Duodenal mucosa (tissue), 2 donors: Measurements from ENCODE around the gene STARD3.

Experiments used
- H3K27ac ChIP-seq: one replicate; pipeline ENCODE4 v1.7.0; 2013; ENCODE audit warnings: low read depth, low read length
- H3K27me3 ChIP-seq, 2 donors: one replicate each; pipeline ENCODE4 v1.7.0; 2013; ENCODE audit warnings: low read length in 2 of 2, control low read depth in 1 of 2; ENCODE audit not compliant: insufficient read depth in 2 of 2, control insufficient read depth in 1 of 2
- H3K36me3 ChIP-seq, 2 donors: one replicate each; pipeline ENCODE4 v1.7.0; 2013; ENCODE audit warnings: low read length in 2 of 2, control low read depth in 1 of 2; ENCODE audit not compliant: insufficient read depth in 2 of 2, control insufficient read depth in 1 of 2
- H3K4me1 ChIP-seq, 2 donors: one replicate each; pipeline ENCODE4 v1.7.0; 2013; ENCODE audit warnings: low read length in 2 of 2, control low read depth in 1 of 2; ENCODE audit not compliant: insufficient read depth in 2 of 2, control insufficient read depth in 1 of 2
- H3K4me3 ChIP-seq, 2 donors: one replicate each; pipeline ENCODE4 v1.7.0; 2013; ENCODE audit warnings: low read length in 2 of 2, low read depth in 1 of 2
- H3K9ac ChIP-seq, 2 donors: one replicate each; pipeline ENCODE4 v1.7.0; 2013; ENCODE audit warnings: low read length in 2 of 2, low read depth in 1 of 2
- H3K9me3 ChIP-seq, 2 donors: one replicate each; pipeline ENCODE4 v1.7.0; 2013; ENCODE audit warnings: low read length in 2 of 2, control low read depth in 1 of 2; ENCODE audit not compliant: control insufficient read depth in 1 of 2

STARD3 gene

DNA sequence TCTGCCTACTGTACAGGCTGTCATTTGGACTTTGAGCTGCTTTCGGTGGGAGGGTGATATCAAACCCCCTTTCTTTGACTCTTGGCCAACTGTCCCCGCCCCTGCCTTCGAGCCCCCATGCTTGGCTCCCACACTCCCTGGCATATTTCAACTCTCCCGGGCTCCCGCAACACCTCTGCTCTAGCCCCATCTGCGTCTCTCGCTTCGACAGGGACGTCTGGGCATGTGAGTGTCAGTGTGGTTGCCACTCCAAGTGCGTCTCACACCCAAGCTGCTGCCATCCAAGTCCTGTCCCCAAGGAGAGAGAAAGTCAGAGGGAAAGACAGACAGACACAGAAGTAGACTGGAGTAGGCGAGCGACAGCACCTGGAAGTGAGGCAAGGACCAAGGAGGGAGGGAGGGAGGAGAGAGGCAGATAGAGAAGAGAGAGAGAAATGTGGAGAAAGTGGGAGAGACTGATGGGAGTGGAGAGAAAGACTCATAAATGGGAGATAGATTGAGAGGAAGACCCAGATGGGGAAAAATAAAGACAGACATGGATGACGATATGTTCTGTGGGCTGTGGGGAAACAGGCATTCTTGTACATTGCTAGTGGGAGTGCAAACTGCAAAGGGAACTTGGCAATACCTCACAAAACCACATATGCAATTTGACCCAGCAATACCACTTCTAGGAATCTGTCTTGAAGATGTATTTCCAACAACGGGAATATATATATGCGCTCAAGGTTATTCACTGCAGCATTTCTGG, 11.8 kb downstream of the STARD3 start:
- Histone ChIP-seq H3K27me3 (no peaks in the 10 kb centered on the region), H3K9me3 (no peaks in the 10 kb centered on the region), H3K9ac (no peak overlapping the region), H3K4me3 (no peak overlapping the region), H3K4me1 (peaks cover 15 to 34% of the 10 kb centered on the region in 2 donors), H3K27ac (no peak overlapping the region), H3K36me3 (peaks cover 2 to 9% of the 10 kb centered on the region in 2 donors)

DNA sequence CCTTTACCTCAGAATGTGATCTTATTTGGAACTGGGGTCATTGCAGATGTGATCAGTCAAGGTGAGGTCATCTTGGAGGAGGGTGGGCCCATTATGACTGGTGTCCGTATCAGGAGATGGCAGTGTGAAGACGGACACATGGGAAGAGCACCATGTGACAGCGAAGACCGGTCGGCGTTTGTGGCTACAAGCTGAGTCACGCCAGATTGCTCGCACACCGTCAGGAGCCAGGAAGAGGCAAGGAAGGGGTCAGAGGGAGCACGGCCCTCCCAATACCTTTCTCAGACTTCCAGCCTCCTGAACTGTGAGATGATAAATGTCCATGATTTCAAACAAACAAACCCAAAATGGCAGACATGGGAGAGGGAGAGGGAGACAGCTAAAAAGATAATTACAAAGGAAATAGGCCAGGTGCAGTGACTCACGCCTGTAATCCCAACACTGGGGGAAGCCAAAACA, 13.2 kb downstream of the STARD3 start:
- Histone ChIP-seq H3K4me3 (no peak overlapping the region), H3K27ac (no peak overlapping the region), H3K27me3 (no peaks in the 10 kb centered on the region), H3K4me1 (peaks cover 15 to 35% of the 10 kb centered on the region in 2 donors), H3K9me3 (no peaks in the 10 kb centered on the region), H3K36me3 (peaks cover 7 to 11% of the 10 kb centered on the region in 2 donors), H3K9ac (no peak overlapping the region)

DNA sequence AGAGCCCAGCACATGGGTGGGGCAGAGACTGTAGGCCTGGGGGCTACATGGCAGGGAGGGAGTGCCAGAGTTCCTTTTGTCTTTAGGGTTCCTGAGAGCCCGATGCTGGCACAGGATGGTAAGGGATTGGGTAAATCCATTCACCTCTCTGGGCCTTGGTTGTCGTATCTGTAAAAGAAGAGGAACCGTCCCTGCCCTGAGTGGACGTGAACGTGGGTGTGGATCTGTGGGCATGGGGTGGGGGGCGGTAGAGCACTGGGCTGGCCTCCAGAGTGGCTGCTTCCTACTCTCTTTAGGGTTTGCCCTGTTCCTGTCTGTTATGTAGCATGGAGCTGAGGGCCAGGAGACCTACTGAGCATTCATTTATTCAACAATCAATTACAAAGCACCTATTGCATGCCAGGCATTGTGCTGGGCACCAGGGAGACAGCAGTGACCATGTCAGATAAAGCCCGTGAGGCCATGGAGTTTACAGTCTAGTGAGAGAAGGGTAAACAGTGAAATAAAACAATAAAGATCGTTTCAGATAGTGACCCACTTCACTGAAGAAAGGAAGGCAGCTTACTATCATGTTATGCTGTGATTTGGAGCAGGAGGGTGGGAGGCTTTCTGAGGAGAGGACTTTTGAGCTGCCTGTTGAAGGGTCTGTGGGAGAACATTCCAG, 15.1 kb downstream of the STARD3 start:
- peak overlapping the region; percentile 4 to 9 for H3K9ac ChIP-seq

DNA sequence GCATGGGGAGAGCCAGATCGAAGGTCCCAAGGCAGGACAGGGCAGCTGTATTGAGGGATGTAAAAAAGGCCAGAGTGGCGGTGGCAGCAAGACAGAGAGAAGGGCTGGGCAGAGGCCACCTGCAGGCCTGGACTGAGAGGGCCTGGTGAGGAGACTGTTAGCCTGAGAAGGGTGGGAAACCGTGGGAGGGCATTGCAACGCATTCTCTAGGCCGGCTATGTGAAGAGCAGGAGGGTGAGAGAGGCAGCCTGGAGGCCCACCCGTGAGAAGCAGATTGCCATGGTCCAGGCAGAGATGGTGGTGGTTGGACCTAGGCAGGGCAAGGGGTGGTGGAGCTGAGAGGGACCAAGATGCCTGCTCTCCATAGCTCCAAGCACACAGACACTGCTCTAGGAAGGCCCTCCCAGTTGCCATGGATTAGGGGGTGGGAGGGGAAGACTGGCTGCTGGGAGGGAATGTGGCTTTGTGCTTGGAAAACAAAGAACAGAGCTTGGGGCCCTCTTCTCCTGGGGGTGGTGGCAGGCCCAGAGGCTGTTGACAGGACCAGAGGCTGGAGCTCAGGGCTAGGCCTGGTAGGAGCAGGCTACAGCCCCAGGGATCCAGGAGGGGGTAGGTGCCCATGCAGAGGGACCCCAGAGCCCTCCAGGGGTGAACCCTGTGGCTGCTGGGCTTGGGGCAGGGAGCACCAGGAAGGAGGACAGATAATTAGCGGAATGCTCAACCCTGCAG, 15.8 kb downstream of the STARD3 start:
- H3K36me3 ChIP-seq: peaks cover 11 to 22% of the 10 kb centered on the region in 2 donors
- H3K27me3 ChIP-seq: no peaks in the 10 kb centered on the region
- H3K9ac ChIP-seq: peak overlapping the region in 1 of 2 donors; percentile 4
- H3K9me3 ChIP-seq: no peaks in the 10 kb centered on the region
- H3K4me3 ChIP-seq: no peak overlapping the region
- no peak overlapping the region for H3K27ac ChIP-seq
- peaks cover 15 to 35% of the 10 kb centered on the region in 2 donors for H3K4me1 ChIP-seq

More for the DNA sequence above, 15.1 kb downstream of the STARD3 start:
- H3K9me3 ChIP-seq: no peaks in the 10 kb centered on the region
- H3K27me3 ChIP-seq: no peaks in the 10 kb centered on the region
- H3K4me1 ChIP-seq: peaks cover 15 to 35% of the 10 kb centered on the region in 2 donors
- no peak overlapping the region for H3K27ac ChIP-seq
- H3K4me3 ChIP-seq: no peak overlapping the region
- peaks cover 7 to 17% of the 10 kb centered on the region in 2 donors for H3K36me3 ChIP-seq

DNA sequence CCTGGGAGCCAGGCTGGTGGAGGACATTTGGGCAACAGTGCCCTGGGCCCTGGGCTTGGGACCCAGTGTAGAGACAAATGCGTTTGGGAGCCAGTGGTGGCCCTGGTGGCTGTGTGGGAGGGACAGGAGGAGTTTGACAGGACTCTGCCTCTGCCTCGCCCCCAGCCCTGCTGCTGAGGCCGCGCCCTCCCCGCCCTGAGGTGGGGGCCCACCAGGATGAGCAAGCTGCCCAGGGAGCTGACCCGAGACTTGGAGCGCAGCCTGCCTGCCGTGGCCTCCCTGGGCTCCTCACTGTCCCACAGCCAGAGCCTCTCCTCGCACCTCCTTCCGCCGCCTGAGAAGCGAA, 16.3 kb downstream of the STARD3 start:
- H3K36me3 ChIP-seq: peaks cover 15 to 26% of the 10 kb centered on the region in 2 donors
- H3K27ac ChIP-seq: no peak overlapping the region

DNA sequence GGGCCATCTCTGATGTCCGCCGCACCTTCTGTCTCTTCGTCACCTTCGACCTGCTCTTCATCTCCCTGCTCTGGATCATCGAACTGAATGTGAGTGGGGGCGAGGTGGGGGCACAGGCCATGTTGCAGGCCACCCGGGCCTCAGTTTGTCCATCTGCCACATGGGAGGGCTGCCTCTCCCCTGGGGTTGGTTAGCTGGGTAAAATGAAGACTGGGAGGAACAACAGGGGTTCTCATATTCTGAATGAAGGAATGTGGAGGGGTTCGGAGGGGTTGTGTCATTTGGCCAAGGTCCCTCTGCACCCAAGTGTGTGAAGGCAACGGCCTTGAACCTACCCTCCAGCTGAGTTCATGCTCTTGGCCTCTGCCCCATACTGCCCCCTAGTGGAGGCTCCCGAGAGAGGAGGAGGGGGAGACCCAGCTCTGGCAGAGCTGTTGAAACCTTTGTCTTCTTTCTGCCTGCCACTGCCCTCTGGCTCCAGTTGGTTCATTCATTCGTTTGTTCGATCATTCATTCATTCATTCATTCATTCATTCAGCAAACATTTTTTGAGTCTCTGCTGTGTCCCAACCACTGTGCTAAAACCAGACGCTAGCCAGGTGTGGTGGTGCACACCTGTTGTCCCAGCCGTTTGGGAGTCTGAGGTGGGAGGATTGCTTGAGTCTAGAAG, 16.9 kb downstream of the STARD3 start:
- Histone ChIP-seq H3K9ac (peak overlapping the region in 1 of 2 donors; percentile 1), H3K36me3 (peaks cover 19 to 31% of the 10 kb centered on the region in 2 donors)

More for the DNA sequence above, 16.3 kb downstream of the STARD3 start:
- Histone ChIP-seq H3K4me1 (peaks cover 15 to 34% of the 10 kb centered on the region in 2 donors), H3K27me3 (no peaks in the 10 kb centered on the region), H3K9me3 (no peaks in the 10 kb centered on the region), H3K9ac (peak overlapping the region in 1 of 2 donors; percentile 1), H3K4me3 (no peak overlapping the region)

DNA sequence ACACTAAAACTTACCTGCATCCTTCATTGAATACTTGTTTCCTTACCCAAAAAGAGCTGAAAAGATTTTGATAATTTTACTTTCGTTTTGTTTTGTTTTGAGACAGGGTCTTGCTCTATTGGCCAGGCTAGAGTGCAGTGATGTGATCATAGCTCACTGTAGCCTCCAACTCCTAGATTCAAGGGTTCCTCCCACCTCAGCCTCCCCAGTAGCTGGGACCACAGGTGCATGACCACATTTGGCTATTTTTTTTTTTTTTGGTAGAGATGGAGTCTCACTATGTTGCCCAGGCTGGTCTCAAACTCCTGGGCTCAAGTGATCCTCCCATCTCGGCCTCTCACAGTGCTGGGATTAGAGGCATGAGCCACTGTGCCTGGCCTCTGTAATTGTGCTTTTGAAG, 18.2 kb downstream of the STARD3 start:
- Histone ChIP-seq H3K27ac (no peak overlapping the region), H3K4me3 (no peak overlapping the region), H3K4me1 (peaks cover 15 to 31% of the 10 kb centered on the region in 2 donors), H3K36me3 (peaks cover 25 to 33% of the 10 kb centered on the region in 2 donors), H3K9ac (no peak overlapping the region), H3K27me3 (no peaks in the 10 kb centered on the region), H3K9me3 (no peaks in the 10 kb centered on the region)

More for the DNA sequence above, 16.9 kb downstream of the STARD3 start:
- Histone ChIP-seq H3K27me3 (no peaks in the 10 kb centered on the region), H3K9me3 (no peaks in the 10 kb centered on the region), H3K4me3 (no peak overlapping the region), H3K4me1 (peaks cover 15 to 31% of the 10 kb centered on the region in 2 donors), H3K27ac (no peak overlapping the region)

DNA sequence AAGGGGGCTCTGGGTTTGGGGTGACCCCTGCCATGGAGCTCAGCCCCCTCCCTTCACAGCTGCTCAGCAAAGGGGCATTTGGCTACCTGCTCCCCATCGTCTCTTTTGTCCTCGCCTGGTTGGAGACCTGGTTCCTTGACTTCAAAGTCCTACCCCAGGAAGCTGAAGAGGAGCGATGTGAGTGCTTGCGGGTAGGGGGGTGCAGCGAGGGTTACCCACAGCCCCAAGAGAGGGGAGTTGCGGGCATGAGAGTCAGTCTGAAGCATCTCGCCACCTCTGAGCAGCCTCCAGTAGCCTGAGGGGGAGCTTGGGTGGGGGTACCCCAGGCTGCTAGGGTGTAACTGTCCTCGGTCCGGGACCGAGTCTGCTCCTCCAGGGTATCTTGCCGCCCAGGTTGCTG, 21.4 kb downstream of the STARD3 start:
- peaks cover 35 to 52% of the 10 kb centered on the region in 2 donors for H3K36me3 ChIP-seq
- no peak overlapping the region for H3K4me3 ChIP-seq
- H3K4me1 ChIP-seq: peaks cover 14 to 24% of the 10 kb centered on the region in 2 donors
- H3K27me3 ChIP-seq: no peaks in the 10 kb centered on the region
- no peaks in the 10 kb centered on the region for H3K9me3 ChIP-seq
- H3K27ac ChIP-seq: no peak overlapping the region
- H3K9ac ChIP-seq: no peak overlapping the region

DNA sequence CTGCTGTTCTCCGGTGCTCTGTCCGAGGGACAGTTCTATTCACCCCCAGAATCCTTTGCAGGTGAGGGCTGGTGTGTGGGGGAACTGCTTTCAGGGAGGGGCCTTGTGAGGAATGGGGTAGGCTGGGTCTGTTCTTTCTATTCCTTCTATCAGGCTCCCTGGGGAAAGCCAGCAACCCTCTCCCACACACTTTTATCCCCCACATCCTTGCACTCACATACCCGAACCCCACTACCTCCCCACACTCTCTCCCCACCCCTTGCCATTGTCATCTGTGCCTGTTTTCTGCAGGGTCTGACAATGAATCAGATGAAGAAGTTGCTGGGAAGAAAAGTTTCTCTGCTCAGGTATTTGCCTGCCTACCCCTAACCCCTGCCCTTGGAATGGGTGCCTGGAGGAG, 21.8 kb downstream of the STARD3 start:
- Histone ChIP-seq H3K4me3 (no peak overlapping the region), H3K9ac (no peak overlapping the region), H3K9me3 (no peaks in the 10 kb centered on the region), H3K27me3 (no peaks in the 10 kb centered on the region), H3K36me3 (peaks cover 35 to 52% of the 10 kb centered on the region in 2 donors), H3K4me1 (peaks cover 16 to 21% of the 10 kb centered on the region in 2 donors), H3K27ac (no peak overlapping the region)
